HL-60 (cell line): ENCODE measurements around the gene OLFML2B.

ENCODE experiments used
- CTCF ChIP-seq: IDR thresholded peaks from one replicate; pipeline ENCODE4 v1.5.1; 2011; ENCODE audit warnings: low read length, control low read depth, inconsistent platforms; ENCODE audit not compliant: insufficient read depth
- GABPA ChIP-seq: IDR thresholded peaks from 2 replicates; pipeline ENCODE4 v1.6.1; 2012; ENCODE audit warnings: low read depth
- POLR2AphosphoS5 ChIP-seq: IDR thresholded peaks from 2 replicates; pipeline ENCODE4 v1.6.1; 2012; ENCODE audit warnings: low read depth
- SPI1 ChIP-seq: IDR thresholded peaks from 2 replicates; pipeline ENCODE4 v1.6.1; 2012; ENCODE audit warnings: low read depth, mild to moderate bottlenecking, borderline replicate concordance

- TF ChIP-seq CTCF (no peak), POLR2AphosphoS5 (no peak), SPI1 (no peak), GABPA (no peak)
Measured at GRCh38 chr1:161955606-161956005, 68.1 kb downstream of the OLFML2B start.
